Smooth muscle cell (in vitro differentiated cells): Measurements from ENCODE around the gene RAB31. TPM values are rescaled to one million over a fixed set of nuclear protein-coding genes. Genes with fewer than 3 reads are reported as not detected.

Experiments used
- DNase-seq: peaks from one replicate; lab custom pipeline; 2025; ENCODE audit not compliant: unreplicated experiment; lab: John Stamatoyannopoulos, UW
- H2AFZ ChIP-seq: fragments of 200-600 bp; sonication (generic); 2 replicates; pipeline ENCODE4 v1.6.0; 2016; ENCODE audit warnings: antibody characterized with exemption, low read depth, mild to moderate bottlenecking
- H3F3A ChIP-seq: fragments of 200-600 bp; sonication (generic); 2 replicates; pipeline ENCODE4 v1.6.0; 2017; ENCODE audit warnings: antibody characterized with exemption, low read depth
- H3K27ac ChIP-seq: fragments of 200-600 bp; sonication (generic); 2 replicates; pipeline ENCODE4 v1.5.1; 2016; ENCODE audit warnings: low read depth, mild to moderate bottlenecking
- H3K27me3 ChIP-seq: fragments of 200-600 bp; sonication (generic); 2 replicates; pipeline ENCODE4 v1.6.1; 2016; ENCODE audit warnings: low read depth, mild to moderate bottlenecking
- H3K36me3 ChIP-seq: fragments of 200-600 bp; sonication (generic); 2 replicates; pipeline ENCODE4 v1.5.1; 2016; ENCODE audit warnings: low read depth
- H3K4me1 ChIP-seq: fragments of 200-600 bp; sonication (generic); 2 replicates; pipeline ENCODE4 v1.5.1; 2016; ENCODE audit warnings: low read depth
- H3K4me2 ChIP-seq: fragments of 200-600 bp; sonication (generic); 2 replicates; pipeline ENCODE4 v1.6.0; 2016; ENCODE audit warnings: mild to moderate bottlenecking
- H3K4me3 ChIP-seq: fragments of 200-600 bp; sonication (generic); 2 replicates; pipeline ENCODE4 v1.5.1; 2016; ENCODE audit warnings: mild to moderate bottlenecking
- H3K79me2 ChIP-seq: fragments of 200-600 bp; sonication (generic); 2 replicates; pipeline ENCODE4 v1.6.0; 2016; ENCODE audit warnings: low read depth, mild to moderate bottlenecking
- H3K9ac ChIP-seq: fragments of 200-600 bp; sonication (generic); 2 replicates; pipeline ENCODE4 v1.6.0; 2016; ENCODE audit warnings: low read depth
- H3K9me3 ChIP-seq: fragments of 200-600 bp; sonication (generic); replicated peaks from 2 replicates; pipeline ENCODE4 v1.5.1; 2016; ENCODE audit warnings: low read depth
- H4K20me1 ChIP-seq: fragments of 200-600 bp; sonication (generic); 2 replicates; pipeline ENCODE4 v1.6.0; 2016; ENCODE audit warnings: low read depth
- WGBS: methylation state at CpG from one replicate; pipeline ENCODE4 v1.1.7; 2016; ENCODE audit warnings: low lambda C conversion rate; 5-methylcytosine and 5-hydroxymethylcytosine counted together
- polyA plus RNA-seq: library from polyadenylated mRNA; unstranded; fragments of >200 nt; fragmentation: Nextera tagmentation; extraction: Ambion mirVana; gene quantifications from 2 replicates; pipeline ENCODE4 v1.2.1, GENCODE V29; 2016
- total RNA-seq: library from RNA; depleted of rRNA; stranded (reverse); fragments of >200 nt; gene quantifications from 2 replicates; pipeline ENCODE4 v1.2.3, GENCODE V29; 2014
- TF ChIP-seq, protein P1 (sequence below): fragments of 200-600 bp; sonication (generic); IDR thresholded peaks from 2 replicates; pipeline ENCODE4 v1.5.1; 2017; ENCODE audit warnings: borderline replicate concordance, mild to moderate bottlenecking, antibody characterized with exemption; ENCODE audit not compliant: insufficient read depth, poor library complexity, severe bottlenecking

RAB31 gene
- total and polyA plus RNA-seq, 2 experiments from 2014 or later, result 116 to 414 TPM

DNA sequence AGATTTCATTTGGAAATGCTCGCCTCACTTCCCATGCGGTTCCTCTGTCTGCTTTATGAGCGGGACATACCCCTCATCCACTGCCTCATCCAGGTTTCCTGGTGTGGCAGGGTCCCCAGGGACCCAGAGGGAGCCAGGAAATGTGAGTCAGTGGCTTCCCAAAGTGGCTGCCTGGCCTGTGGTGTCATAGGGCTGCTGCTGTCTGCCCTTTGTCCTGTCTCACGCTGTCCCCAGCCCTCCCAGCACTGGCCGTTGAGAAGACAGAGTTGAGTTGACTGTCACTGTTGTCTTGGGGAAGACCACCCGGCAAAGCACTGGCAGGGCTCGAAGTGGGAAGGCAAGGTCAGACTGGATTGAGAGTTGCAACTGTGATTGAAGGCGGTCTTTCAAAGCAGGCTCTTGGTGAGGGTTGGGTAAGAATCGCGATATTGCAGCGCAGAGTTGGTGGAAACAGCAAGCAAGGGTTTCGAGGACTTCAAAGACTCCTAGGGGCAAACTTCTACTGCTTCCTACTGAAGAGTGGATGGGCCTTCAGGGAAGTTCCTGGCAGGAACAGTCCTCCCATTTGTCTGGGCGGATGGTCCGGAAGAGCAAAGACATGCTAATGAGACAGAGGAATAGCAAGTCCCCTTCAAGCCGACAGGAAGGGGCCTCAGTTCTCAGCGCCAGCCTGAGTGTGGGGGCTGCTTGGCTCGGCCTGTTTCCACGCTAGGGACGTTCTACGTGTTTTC, 33.9 kb downstream of the RAB31 start:
- DNase-seq, result no peak
- Histone ChIP-seq H3K4me3 (peak overlapping the region; percentile 9), H3K9ac (peak overlapping the region; percentile 68), H3K27ac (peak overlapping the region; percentile 97), H3F3A (peaks cover 54% of the 10 kb centered on the region), H3K27me3 (no peaks in the 10 kb centered on the region), H4K20me1 (peaks cover 27% of the 10 kb centered on the region), H2AFZ (no peak overlapping the region), H3K4me2 (peak overlapping the region; percentile 83), H3K4me1 (peaks cover 35% of the 10 kb centered on the region), H3K36me3 (no peaks in the 10 kb centered on the region), H3K79me2 (peaks cover 73% of the 10 kb centered on the region), H3K9me3 (no peaks in the 10 kb centered on the region)
- TF ChIP-seq, protein P1, sequence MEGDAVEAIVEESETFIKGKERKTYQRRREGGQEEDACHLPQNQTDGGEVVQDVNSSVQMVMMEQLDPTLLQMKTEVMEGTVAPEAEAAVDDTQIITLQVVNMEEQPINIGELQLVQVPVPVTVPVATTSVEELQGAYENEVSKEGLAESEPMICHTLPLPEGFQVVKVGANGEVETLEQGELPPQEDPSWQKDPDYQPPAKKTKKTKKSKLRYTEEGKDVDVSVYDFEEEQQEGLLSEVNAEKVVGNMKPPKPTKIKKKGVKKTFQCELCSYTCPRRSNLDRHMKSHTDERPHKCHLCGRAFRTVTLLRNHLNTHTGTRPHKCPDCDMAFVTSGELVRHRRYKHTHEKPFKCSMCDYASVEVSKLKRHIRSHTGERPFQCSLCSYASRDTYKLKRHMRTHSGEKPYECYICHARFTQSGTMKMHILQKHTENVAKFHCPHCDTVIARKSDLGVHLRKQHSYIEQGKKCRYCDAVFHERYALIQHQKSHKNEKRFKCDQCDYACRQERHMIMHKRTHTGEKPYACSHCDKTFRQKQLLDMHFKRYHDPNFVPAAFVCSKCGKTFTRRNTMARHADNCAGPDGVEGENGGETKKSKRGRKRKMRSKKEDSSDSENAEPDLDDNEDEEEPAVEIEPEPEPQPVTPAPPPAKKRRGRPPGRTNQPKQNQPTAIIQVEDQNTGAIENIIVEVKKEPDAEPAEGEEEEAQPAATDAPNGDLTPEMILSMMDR, result no peak
- 14% methylated on average over 20 of the region's 20 CpGs for WGBS

DNA sequence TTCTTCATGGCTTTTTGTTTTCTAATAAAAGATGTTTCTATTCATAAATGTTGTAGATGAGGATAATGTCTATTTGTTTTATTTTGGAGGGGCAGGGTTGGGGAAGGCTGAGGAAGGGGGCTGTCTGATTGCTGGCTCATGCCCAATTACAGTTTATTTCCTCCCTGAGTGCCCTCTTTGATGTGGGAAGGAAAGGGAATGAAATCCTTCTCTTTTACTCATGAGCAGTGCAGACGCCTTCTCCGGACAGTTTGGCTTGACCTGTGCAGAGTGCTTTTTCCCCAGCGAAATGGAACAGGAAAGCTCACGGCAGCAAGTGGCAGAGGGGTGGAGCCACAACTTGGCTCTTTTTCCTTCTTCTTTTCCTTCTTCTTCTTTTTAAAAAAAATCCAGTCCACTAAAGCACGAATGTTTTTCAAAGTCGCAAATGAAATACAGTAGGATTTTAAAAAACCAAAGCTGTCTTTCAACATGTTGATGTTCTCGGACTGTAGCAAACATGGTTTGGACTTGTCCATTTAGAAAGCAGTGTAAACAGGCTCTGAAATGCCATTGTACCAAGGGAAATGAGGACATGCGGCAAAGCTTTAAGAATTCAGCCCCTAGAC, 34.5 kb downstream of the RAB31 start:
- H3K36me3 ChIP-seq, result no peaks in the 10 kb centered on the region
- DNase-seq, result no peak
- H3K27me3 ChIP-seq, result no peaks in the 10 kb centered on the region
- H3K4me3 ChIP-seq, result peak overlapping the region; percentile 9
- H3K4me2 ChIP-seq, result peak overlapping the region; percentile 83
- H3F3A ChIP-seq, result peaks cover 50% of the 10 kb centered on the region
- peak overlapping the region; percentile 68 for H3K9ac ChIP-seq
- peaks cover 28% of the 10 kb centered on the region for H3K4me1 ChIP-seq
- no peak overlapping the region for H2AFZ ChIP-seq
- peaks cover 73% of the 10 kb centered on the region for H3K79me2 ChIP-seq
- WGBS, result 14% methylated on average over 8 of the region's 8 CpGs
- TF ChIP-seq, protein P1, result no peak
- peaks cover 20% of the 10 kb centered on the region for H4K20me1 ChIP-seq
- peak overlapping the region; percentile 97 for H3K27ac ChIP-seq
- H3K9me3 ChIP-seq, result no peaks in the 10 kb centered on the region

DNA sequence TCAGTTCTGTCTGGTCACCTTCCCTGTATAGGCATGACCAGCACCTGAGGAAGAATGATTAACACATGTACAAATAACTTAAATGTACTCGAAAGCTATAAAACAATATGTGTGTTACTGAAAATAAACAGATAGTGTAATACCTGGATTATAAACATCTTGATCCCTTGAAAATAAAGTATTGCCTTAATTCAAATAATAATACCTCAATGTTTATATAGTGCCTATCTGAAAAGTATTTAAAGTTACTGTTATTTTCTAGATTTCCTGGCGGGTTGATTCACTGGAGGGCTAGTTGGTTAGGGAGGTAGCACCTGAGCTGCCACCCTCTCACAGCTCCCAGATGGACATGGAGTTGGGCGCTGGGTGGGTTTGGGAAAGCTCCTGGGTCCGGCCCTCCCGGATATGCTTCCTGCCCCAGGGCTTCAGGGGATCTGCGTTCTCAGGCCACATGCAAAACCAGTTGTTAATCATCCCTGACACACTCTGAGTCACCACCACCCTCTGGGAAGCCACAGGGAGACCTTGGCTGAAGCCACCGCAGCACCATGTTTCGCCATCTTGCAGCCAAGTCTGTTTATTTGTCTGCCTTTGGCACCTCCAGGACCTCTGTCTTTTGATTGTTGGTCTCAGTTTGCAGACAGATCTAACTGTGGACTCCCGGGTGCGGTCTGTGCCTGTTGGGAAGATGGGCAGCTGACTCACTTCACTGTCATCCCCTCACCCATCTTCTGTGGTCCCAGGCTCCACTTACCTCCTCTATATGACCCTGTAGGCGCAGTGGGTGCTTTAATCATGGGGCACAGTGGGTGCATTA, 35.3 kb downstream of the RAB31 start:
- H3K27ac ChIP-seq, result peak overlapping the region; percentile 97
- peaks cover 44% of the 10 kb centered on the region for H3F3A ChIP-seq
- peaks cover 26% of the 10 kb centered on the region for H3K4me1 ChIP-seq
- DNase-seq, result no peak
- H3K9me3 ChIP-seq, result no peaks in the 10 kb centered on the region
- H3K9ac ChIP-seq, result peak overlapping the region; percentile 68
- peaks cover 73% of the 10 kb centered on the region for H3K79me2 ChIP-seq
- H3K27me3 ChIP-seq, result no peaks in the 10 kb centered on the region
- H2AFZ ChIP-seq, result no peak overlapping the region
- H4K20me1 ChIP-seq, result peaks cover 12% of the 10 kb centered on the region
- WGBS, result 18% methylated on average over 11 of the region's 11 CpGs
- H3K4me3 ChIP-seq, result peak overlapping the region; percentile 9
- TF ChIP-seq, protein P1, result no peak
- no peaks in the 10 kb centered on the region for H3K36me3 ChIP-seq
- peak overlapping the region; percentile 83 for H3K4me2 ChIP-seq
